Measurements from ENCODE around the gene OR11H6.
"Not testable (repeated sequence)": the region's sequence is repeated elsewhere in the genome, so short reads cannot be mapped to it uniquely, and the experiment has no call there.

OR11H6 gene

GRCh38 chr14:20204721-20205120 lies 18.8 kb upstream of the OR11H6 start:
- no peak for DNase-seq (ENCODE audit: low read depth)
- TF ChIP-seq, protein P1, sequence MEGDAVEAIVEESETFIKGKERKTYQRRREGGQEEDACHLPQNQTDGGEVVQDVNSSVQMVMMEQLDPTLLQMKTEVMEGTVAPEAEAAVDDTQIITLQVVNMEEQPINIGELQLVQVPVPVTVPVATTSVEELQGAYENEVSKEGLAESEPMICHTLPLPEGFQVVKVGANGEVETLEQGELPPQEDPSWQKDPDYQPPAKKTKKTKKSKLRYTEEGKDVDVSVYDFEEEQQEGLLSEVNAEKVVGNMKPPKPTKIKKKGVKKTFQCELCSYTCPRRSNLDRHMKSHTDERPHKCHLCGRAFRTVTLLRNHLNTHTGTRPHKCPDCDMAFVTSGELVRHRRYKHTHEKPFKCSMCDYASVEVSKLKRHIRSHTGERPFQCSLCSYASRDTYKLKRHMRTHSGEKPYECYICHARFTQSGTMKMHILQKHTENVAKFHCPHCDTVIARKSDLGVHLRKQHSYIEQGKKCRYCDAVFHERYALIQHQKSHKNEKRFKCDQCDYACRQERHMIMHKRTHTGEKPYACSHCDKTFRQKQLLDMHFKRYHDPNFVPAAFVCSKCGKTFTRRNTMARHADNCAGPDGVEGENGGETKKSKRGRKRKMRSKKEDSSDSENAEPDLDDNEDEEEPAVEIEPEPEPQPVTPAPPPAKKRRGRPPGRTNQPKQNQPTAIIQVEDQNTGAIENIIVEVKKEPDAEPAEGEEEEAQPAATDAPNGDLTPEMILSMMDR (conservative IDR thresholded peaks at IDR 0.05; ENCODE audit: low read depth, low read length) = no peak
- H3K4me3 ChIP-seq (ENCODE audit: low read length) = no peak overlapping the region

- TF ChIP-seq, protein P1 (conservative IDR thresholded peaks at IDR 0.05; ENCODE audit: low read depth, low read length) = no peak
- no peak for DNase-seq (ENCODE audit: low read depth)
- H3K4me3 ChIP-seq (ENCODE audit: low read length) = no peak overlapping the region
These were observed 13.9 kb upstream of the OR11H6 start for GRCh38 chr14:20209595-20209994.

DNA sequence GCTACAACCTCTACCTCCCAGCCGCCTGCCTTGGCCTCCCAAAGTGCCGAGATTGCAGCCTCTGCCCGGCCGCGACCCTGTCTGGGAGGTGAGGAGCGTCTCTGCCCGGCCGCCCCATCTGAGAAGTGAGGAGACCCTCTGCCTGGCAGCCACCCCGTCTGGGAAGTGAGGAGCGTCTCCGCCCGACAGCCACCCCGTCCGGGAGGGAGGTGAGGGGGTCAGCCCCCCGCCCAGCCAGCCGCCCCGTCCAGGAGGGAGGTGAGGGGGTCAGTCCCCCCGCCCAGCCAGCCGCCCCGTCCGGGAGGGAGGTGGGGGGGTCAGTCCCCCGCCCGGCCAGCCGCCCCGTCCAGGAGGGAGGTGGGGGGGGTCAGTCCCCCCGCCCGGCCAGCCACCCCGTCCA lies 11.1 kb upstream of the OR11H6 start:
- not testable (repeated sequence) for DNase-seq (ENCODE audit: low read depth); H3K4me3 ChIP-seq (ENCODE audit: low read length)

GRCh38 chr14:20215196-20215595 lies 8.3 kb upstream of the OR11H6 start:
- TF ChIP-seq, protein P1 (conservative IDR thresholded peaks at IDR 0.05; ENCODE audit: low read depth, low read length) = no peak
- no peak for DNase-seq (ENCODE audit: low read depth)
- H3K4me3 ChIP-seq (ENCODE audit: low read length) = no peak overlapping the region

- H3K4me3 ChIP-seq (ENCODE audit: low read length) = no peak overlapping the region
- no peak for DNase-seq (ENCODE audit: low read depth)
- TF ChIP-seq, protein P1 (conservative IDR thresholded peaks at IDR 0.05; ENCODE audit: low read depth, low read length) = no peak
These were observed 4.5 kb upstream of the OR11H6 start for GRCh38 chr14:20219033-20219432.

GRCh38 chr14:20228681-20229080 lies 5.2 kb downstream of the OR11H6 start, which contains the start of gene OR11H7:
TSS of gene OR11H7 (plus strand) at chr14:20228981.
- H3K4me3 ChIP-seq (ENCODE audit: low read length) = no peak within 1 kb of the TSS
- no peak for DNase-seq (ENCODE audit: low read depth)
- TF ChIP-seq, protein P1 (conservative IDR thresholded peaks at IDR 0.05; ENCODE audit: low read depth, low read length) = no peak

DNA sequence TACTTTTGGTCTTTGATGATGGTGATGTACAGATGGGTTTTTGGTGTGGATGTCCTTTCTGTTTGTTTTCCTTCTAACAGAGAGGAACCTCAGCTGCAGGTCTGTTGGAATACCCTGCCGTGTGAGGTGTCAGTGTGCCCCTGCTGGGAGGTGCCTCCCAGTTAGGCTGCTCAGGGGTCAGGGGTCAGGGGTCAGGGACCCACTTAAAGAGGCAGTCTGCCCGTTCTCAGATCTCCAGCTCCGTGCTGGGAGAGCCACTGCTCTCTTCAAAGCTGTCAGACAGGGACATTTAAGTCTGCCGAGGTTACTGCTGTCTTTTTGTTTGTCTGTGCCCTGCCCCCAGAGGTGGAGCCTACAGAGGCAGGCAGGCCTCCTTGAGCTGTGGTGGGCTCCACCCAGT lies 11.9 kb downstream of the OR11H6 start:
- H3K4me3 ChIP-seq (ENCODE audit: low read length); DNase-seq (ENCODE audit: low read depth): not testable (repeated sequence)

DNA sequence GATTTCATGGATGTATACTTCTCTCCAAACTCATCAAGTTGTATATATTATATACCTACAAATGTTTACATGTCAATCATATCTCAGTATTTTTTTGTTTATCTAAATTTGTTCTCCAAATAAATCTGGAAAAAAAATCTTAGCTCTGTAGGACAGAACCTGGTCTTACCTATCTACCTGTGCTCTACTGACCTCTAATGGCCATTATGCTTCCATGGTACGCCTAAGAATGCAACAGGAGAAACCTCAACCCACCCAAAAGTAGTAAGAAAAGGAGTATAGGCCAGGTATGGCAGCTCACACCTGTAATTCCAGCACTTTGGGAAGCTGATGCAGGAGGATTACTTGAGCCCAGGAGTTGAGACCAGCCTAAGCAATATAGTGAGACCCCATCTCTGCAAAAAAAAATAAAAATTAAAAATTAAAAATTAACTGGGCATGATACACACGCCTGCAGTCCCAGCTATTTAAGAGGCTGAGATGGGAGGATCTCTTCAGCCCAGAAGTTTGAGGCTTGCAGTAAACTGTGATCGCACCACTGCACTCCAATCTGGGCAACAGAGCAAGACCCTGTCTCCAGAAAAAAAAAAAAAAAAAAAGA lies 24.2 kb downstream of the OR11H6 start:
- DNase-seq (ENCODE audit: low read depth) = no peak
- TF ChIP-seq, protein P1 (conservative IDR thresholded peaks at IDR 0.05; ENCODE audit: low read depth, low read length) = peak; percentile 18
- H3K4me3 ChIP-seq (ENCODE audit: low read length) = no peak overlapping the region

Measured in retinal pigment epithelial cell (primary cell).